ENCODE results near the gene PODN.

GRCh38 chr1:53057127-53057526 lies 4.9 kb upstream of the PODN start:
- no peak for TF ChIP-seq CTCF (IDR thresholded peaks at IDR 0.05)
- TF ChIP-seq POLR2A (IDR thresholded peaks at IDR 0.05), result no peak

Measured in ovary (tissue), 3 donors.